SK-N-SH (cell line): Measurements from ENCODE around the gene SEC14L5. TPM values are rescaled to one million over a fixed set of nuclear protein-coding genes. Genes with fewer than 3 reads are reported as not detected.

Experiments used
- CTCF ChIA-PET: fragments of 300-600, 350-600 bp; formaldehyde crosslinking; extraction: SDS; loops from one replicate; lab custom pipeline; 2021; lab: Yijun Ruan, JAX
- POLR2A ChIA-PET: fragments of 350-600 bp; sonication (Branson Sonifier 250); formaldehyde crosslinking; extraction: SDS; loops from one replicate; lab custom pipeline; 2020; ENCODE audit warnings: antibody characterized with exemption, inconsistent platforms; lab: Yijun Ruan, JAX
- DNase-seq: peaks from one replicate; pipeline ENCODE4 v3.0.0; 2012
- H2AFZ ChIP-seq: fragments of 200-600 bp; sonication (generic); 2 replicates; pipeline ENCODE4 v1.8.1; 2016; ENCODE audit warnings: antibody characterized with exemption, mild to moderate bottlenecking, low read depth
- H3F3A ChIP-seq: fragments of 200-600 bp; sonication (generic); replicated peaks from 2 replicates; pipeline ENCODE3; 2016; ENCODE audit warnings: antibody characterized with exemption, mild to moderate bottlenecking; ENCODE audit not compliant: insufficient read depth
- H3K27ac ChIP-seq, 2 experiments: fragments of 200-500 bp in 1 of 2; fragments of 200-600 bp in 1 of 2; sonication (Bioruptor generic) in 1 of 2; sonication (generic), shearing (Covaris generic) in 1 of 2; 2 replicates each; pipeline versions ENCODE4 v1.5.1 to v1.6.1; 2014 to 2016; ENCODE audit warnings: low read depth in 2 of 2, inconsistent platforms in 1 of 2, low read length in 1 of 2, mild to moderate bottlenecking in 1 of 2, mixed read lengths in 1 of 2
- H3K27me3 ChIP-seq: fragments of 200-600 bp; sonication (generic), shearing (Covaris generic); 2 replicates; pipeline ENCODE4 v1.6.1; 2016; ENCODE audit warnings: mixed run types; ENCODE audit not compliant: insufficient read depth
- H3K36me3 ChIP-seq, 2 experiments: fragments of 200-500 bp in 1 of 2; fragments of 200-600 bp in 1 of 2; sonication (Bioruptor generic) in 1 of 2; sonication (generic) in 1 of 2; replicated peaks in 1 of 2; 2 replicates each; pipeline versions ENCODE3 to v1.5.1; 2014 to 2016; ENCODE audit warnings: low read length in 1 of 2, mild to moderate bottlenecking in 1 of 2; ENCODE audit not compliant: insufficient read depth in 2 of 2, control insufficient read depth in 1 of 2
- H3K4me1 ChIP-seq, 2 experiments: fragments of 200-500 bp in 1 of 2; fragments of 200-600 bp in 1 of 2; sonication (Bioruptor generic) in 1 of 2; sonication (generic), shearing (Covaris generic) in 1 of 2; 2 replicates each; pipeline versions ENCODE4 v1.5.1 to v1.6.1; 2014 to 2016; ENCODE audit warnings: low read depth in 1 of 2, low read length in 1 of 2, mixed run types in 1 of 2; ENCODE audit not compliant: insufficient read depth in 2 of 2, control insufficient read depth in 1 of 2
- H3K4me2 ChIP-seq: fragments of 200-600 bp; sonication (generic), shearing (Covaris generic); 2 replicates; pipeline ENCODE4 v1.6.1; 2017; ENCODE audit warnings: mixed run types
- H3K4me3 ChIP-seq, 2 experiments: fragments of 200-500 bp in 1 of 2; fragments of 200-600 bp in 1 of 2; sonication (Bioruptor generic) in 1 of 2; sonication (generic), shearing (Covaris generic) in 1 of 2; 2 replicates each; pipeline versions ENCODE4 v1.5.1 to v1.8.1; 2014 to 2016; ENCODE audit warnings: low read depth in 2 of 2, inconsistent platforms in 1 of 2, low read length in 1 of 2, mild to moderate bottlenecking in 1 of 2, mixed read lengths in 1 of 2, moderate library complexity in 1 of 2
- H3K79me2 ChIP-seq: fragments of 200-600 bp; sonication (generic); 2 replicates; pipeline ENCODE4 v1.8.1; 2017; ENCODE audit warnings: mild to moderate bottlenecking; ENCODE audit not compliant: insufficient read depth
- H3K9ac ChIP-seq: fragments of 200-600 bp; sonication (generic); 2 replicates; pipeline ENCODE4 v1.6.1; 2017; ENCODE audit warnings: mixed run types
- H3K9me2 ChIP-seq: fragments of 200-600 bp; sonication (generic); 2 replicates; pipeline ENCODE4 v1.6.1; 2017; ENCODE audit warnings: mixed run types
- H3K9me3 ChIP-seq: fragments of 200-600 bp; sonication (generic); 2 replicates; pipeline ENCODE4 v1.6.1; 2017; ENCODE audit warnings: mixed run types, mild to moderate bottlenecking, moderate library complexity
- H4K20me1 ChIP-seq: fragments of 200-600 bp; sonication (generic); 2 replicates; pipeline ENCODE4 v1.6.1; 2017; ENCODE audit warnings: mild to moderate bottlenecking, mixed run types; ENCODE audit not compliant: insufficient read depth
- FOXJ3 ChIP-seq: sonication (generic); formaldehyde crosslinking; IDR thresholded peaks from 2 replicates; pipeline ENCODE4 v1.5.1; 2020; ENCODE audit warnings: mild to moderate bottlenecking, missing genetic modification reagents
- FOXM1 ChIP-seq: IDR thresholded peaks from 2 replicates; pipeline ENCODE4 v1.4.0; 2012; ENCODE audit warnings: low read depth, mild to moderate bottlenecking
- MXI1 ChIP-seq: IDR thresholded peaks from 2 replicates; pipeline ENCODE4 v1.6.1; 2012; ENCODE audit warnings: mild to moderate bottlenecking, low read depth, low read length, improper control_type of control experiment
- NRF1 ChIP-seq: IDR thresholded peaks from 2 replicates; pipeline ENCODE4 v1.6.1; 2012; ENCODE audit warnings: low read depth, mild to moderate bottlenecking, low read length
- RAD21 ChIP-seq: IDR thresholded peaks from 2 replicates; pipeline ENCODE4 v1.6.1; 2012; ENCODE audit warnings: mild to moderate bottlenecking, low read length
- RXRA ChIP-seq: IDR thresholded peaks from 2 replicates; pipeline ENCODE4 v1.4.0; 2012; ENCODE audit warnings: low read depth, mild to moderate bottlenecking, borderline replicate concordance
- SIN3A ChIP-seq: IDR thresholded peaks from 2 replicates; pipeline ENCODE4 v1.6.1; 2012; ENCODE audit warnings: low read depth, mild to moderate bottlenecking, low read length, moderate library complexity, borderline replicate concordance
- YY1 ChIP-seq: IDR thresholded peaks from 2 replicates; pipeline ENCODE4 v1.4.0; 2012; ENCODE audit warnings: low read depth, mild to moderate bottlenecking
- WGBS: methylation state at CpG from one replicate; pipeline ENCODE4 v1.1.6; 2017; ENCODE audit warnings: low lambda C conversion rate; 5-methylcytosine and 5-hydroxymethylcytosine counted together
- polyA plus RNA-seq, 3 experiments: library from polyadenylated mRNA; depleted of rRNA; stranded (reverse); fragments of >200 nt; gene quantifications; 2 replicates each; pipeline ENCODE4 v1.2.3, GENCODE V29; 2012
- TF ChIP-seq, protein P1 (sequence below): fragments of 200-600 bp; sonication (generic); IDR thresholded peaks from 2 replicates; pipeline ENCODE4 v1.6.1; 2017; ENCODE audit warnings: antibody characterized with exemption, mild to moderate bottlenecking, moderate library complexity
- TF ChIP-seq, protein P2 (sequence below): IDR thresholded peaks from 2 replicates; pipeline ENCODE4 v1.4.0; 2012; ENCODE audit warnings: low read depth
- TF ChIP-seq, protein P3 (sequence below): IDR thresholded peaks from 2 replicates; pipeline ENCODE4; 2012
- TF ChIP-seq, protein P4 (sequence below): fragments of 150-350 bp; IDR thresholded peaks from 2 replicates; pipeline ENCODE4 v1.6.1; 2016; ENCODE audit warnings: mild to moderate bottlenecking, low read depth, low read length
- TF ChIP-seq, protein P5 (sequence below): IDR thresholded peaks from 2 replicates; pipeline ENCODE4 v1.4.0; 2012; ENCODE audit warnings: low read depth, borderline replicate concordance

Gene SEC14L5
- polyA plus RNA-seq, 1 of the 3 experiments (the other 2 are of a cell fraction): 0.08 TPM

DNA sequence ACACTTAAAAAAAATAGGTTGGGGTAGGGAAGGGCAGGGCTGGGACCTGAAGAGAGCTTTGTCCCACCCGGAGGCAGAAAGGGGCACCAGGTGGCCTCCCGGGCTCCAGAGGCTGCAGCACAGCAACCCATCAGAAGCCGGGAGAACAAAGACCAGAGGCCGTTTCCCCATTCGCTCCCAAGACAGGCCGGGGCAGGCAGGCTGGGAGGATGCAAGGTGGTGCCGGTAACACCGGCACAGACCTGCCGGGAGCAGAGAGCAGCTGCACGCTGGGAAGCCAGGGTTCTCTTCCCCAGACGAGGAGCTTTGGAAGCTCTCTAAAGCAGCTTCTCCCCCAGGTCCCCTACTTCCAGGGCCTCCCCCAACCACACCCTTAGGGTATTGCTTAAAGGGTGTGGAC lies 26.7 kb upstream of the SEC14L5 start:
- H3K36me3 ChIP-seq: no peaks in the 10 kb centered on the region
- H3K4me3 ChIP-seq: no peak overlapping the region
- DNase-seq: no peak
- ChIA-PET CTCF (interaction anchor here (1.4 to 2.9 kb wide), 2 partner anchors 25 to 48 kb away, joined by 3 to 14 read pairs; no protein-coding TSS in a partner anchor), POLR2A (no interaction called here)
- WGBS: 85% methylated on average over 5 of the region's 11 CpGs
- H3K79me2 ChIP-seq: no peaks in the 10 kb centered on the region
- H4K20me1 ChIP-seq: no peaks in the 10 kb centered on the region
- H3K27ac ChIP-seq: no peak overlapping the region
- no peaks in the 10 kb centered on the region for H3K27me3 ChIP-seq
- H2AFZ ChIP-seq: no peak overlapping the region
- no peak overlapping the region for H3K4me2 ChIP-seq
- H3K9ac ChIP-seq: no peak overlapping the region
- TF ChIP-seq RXRA (no peak), MXI1 (no peak), FOXM1 (no peak), RAD21 (no peak), SIN3A (no peak), NRF1 (no peak), FOXJ3 (no peak), YY1 (no peak)
- TF ChIP-seq, protein P1, sequence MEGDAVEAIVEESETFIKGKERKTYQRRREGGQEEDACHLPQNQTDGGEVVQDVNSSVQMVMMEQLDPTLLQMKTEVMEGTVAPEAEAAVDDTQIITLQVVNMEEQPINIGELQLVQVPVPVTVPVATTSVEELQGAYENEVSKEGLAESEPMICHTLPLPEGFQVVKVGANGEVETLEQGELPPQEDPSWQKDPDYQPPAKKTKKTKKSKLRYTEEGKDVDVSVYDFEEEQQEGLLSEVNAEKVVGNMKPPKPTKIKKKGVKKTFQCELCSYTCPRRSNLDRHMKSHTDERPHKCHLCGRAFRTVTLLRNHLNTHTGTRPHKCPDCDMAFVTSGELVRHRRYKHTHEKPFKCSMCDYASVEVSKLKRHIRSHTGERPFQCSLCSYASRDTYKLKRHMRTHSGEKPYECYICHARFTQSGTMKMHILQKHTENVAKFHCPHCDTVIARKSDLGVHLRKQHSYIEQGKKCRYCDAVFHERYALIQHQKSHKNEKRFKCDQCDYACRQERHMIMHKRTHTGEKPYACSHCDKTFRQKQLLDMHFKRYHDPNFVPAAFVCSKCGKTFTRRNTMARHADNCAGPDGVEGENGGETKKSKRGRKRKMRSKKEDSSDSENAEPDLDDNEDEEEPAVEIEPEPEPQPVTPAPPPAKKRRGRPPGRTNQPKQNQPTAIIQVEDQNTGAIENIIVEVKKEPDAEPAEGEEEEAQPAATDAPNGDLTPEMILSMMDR: no peak
- TF ChIP-seq, protein P2, sequence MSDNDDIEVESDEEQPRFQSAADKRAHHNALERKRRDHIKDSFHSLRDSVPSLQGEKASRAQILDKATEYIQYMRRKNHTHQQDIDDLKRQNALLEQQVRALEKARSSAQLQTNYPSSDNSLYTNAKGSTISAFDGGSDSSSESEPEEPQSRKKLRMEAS: no peak
- TF ChIP-seq, protein P3, sequence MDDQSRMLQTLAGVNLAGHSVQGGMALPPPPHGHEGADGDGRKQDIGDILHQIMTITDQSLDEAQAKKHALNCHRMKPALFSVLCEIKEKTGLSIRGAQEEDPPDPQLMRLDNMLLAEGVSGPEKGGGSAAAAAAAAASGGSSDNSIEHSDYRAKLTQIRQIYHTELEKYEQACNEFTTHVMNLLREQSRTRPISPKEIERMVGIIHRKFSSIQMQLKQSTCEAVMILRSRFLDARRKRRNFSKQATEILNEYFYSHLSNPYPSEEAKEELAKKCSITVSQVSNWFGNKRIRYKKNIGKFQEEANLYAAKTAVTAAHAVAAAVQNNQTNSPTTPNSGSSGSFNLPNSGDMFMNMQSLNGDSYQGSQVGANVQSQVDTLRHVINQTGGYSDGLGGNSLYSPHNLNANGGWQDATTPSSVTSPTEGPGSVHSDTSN: no peak
- TF ChIP-seq, protein P4, sequence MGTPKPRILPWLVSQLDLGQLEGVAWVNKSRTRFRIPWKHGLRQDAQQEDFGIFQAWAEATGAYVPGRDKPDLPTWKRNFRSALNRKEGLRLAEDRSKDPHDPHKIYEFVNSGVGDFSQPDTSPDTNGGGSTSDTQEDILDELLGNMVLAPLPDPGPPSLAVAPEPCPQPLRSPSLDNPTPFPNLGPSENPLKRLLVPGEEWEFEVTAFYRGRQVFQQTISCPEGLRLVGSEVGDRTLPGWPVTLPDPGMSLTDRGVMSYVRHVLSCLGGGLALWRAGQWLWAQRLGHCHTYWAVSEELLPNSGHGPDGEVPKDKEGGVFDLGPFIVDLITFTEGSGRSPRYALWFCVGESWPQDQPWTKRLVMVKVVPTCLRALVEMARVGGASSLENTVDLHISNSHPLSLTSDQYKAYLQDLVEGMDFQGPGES: no peak
- TF ChIP-seq, protein P5, sequence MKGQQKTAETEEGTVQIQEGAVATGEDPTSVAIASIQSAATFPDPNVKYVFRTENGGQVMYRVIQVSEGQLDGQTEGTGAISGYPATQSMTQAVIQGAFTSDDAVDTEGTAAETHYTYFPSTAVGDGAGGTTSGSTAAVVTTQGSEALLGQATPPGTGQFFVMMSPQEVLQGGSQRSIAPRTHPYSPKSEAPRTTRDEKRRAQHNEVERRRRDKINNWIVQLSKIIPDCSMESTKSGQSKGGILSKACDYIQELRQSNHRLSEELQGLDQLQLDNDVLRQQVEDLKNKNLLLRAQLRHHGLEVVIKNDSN: no peak
- H3K9me2 ChIP-seq: no peaks in the 10 kb centered on the region
- 0 out of 2 replicates have a peak, but pooled peaks cover 6% of the 10 kb centered on the region for H3K9me3 ChIP-seq
- peaks cover 0 to under 1% of the 10 kb centered on the region in 2 experiments; a peak in 1 of 4 replicates for H3K4me1 ChIP-seq
- no peaks in the 10 kb centered on the region for H3F3A ChIP-seq
